ENCODE results near the gene MRPL11. TPM values are rescaled to one million over a fixed set of nuclear protein-coding genes. Genes with fewer than 3 reads are reported as not detected.
A peak's percentile ranks its signal among the peaks of the same experiment; 100 is the strongest.

Gene MRPL11
- total RNA-seq, 3 donors from 2014 or later (not counting 1 experiment from before 2014, with no cell fraction given): 20.7 to 24.2 (median 23.9) TPM

DNA sequence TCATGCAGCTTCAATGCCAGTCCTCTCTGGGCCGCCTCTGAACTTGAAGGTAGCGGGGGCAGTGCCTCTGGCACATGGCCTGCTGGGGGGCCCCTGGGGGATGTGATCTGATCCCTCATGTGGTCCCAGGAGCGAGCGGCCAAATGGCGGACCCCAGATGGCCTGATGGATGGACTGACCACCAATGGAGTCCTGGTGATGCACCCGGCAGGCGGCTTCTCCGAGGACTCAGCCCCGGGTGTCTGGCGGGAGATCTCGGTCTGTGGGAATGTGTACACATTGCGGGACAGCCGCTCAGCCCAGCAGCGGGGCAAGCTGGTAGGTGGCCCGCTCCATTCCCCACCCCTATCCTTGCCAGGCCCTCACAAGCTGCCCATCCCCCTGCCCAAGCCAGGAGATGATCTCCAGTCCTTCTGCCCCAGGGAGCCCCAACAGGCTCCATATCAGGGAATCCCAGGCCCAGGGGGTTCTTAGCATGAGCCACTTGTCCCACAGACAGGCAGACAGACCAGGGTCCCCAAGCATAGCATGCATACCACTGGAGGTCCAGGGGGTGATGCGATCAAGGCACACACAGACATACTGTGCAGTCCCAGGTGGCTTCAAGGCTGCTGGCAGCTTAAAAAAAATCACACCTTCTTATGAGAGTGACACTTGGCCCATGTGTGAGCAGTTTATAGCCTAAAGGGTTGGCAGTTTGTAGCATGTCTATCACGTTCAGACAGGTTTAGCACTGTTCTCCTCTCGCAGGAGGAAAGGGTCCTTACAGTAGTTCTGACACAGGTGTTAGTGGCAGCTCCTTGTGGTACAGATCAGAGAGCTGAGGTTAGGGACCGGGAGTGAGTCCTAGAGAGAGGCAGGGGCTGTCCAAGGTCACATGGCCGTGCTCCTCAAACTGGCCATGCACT lies 35.2 kb upstream of the MRPL11 start:
- H3K36me3 ChIP-seq (ENCODE audit: control insufficient read depth, insufficient read depth, low read length): no peaks in the 10 kb centered on the region
- intact Hi-C loops (cut with micrococcal nuclease): no loop called here
- no peaks in the 10 kb centered on the region for H3K27me3 Mint-ChIP-seq (ENCODE audit: low read depth in 2 of 2)
- 91% methylated on average over 20 of the region's 20 CpGs for whole genome bisulfite sequencing (ENCODE audit: insufficient coverage)
- TF ChIP-seq, protein P1, sequence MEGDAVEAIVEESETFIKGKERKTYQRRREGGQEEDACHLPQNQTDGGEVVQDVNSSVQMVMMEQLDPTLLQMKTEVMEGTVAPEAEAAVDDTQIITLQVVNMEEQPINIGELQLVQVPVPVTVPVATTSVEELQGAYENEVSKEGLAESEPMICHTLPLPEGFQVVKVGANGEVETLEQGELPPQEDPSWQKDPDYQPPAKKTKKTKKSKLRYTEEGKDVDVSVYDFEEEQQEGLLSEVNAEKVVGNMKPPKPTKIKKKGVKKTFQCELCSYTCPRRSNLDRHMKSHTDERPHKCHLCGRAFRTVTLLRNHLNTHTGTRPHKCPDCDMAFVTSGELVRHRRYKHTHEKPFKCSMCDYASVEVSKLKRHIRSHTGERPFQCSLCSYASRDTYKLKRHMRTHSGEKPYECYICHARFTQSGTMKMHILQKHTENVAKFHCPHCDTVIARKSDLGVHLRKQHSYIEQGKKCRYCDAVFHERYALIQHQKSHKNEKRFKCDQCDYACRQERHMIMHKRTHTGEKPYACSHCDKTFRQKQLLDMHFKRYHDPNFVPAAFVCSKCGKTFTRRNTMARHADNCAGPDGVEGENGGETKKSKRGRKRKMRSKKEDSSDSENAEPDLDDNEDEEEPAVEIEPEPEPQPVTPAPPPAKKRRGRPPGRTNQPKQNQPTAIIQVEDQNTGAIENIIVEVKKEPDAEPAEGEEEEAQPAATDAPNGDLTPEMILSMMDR (IDR thresholded peaks at IDR 0.05): no peak
- H3K27ac ChIP-seq (ENCODE audit: low read length): no peak overlapping the region
- no peak overlapping the region for H3K4me3 Mint-ChIP-seq
- H3K27ac Mint-ChIP-seq: no peak overlapping the region
- ATAC-seq: peak in 1 of 3 donors; percentile 29
- H3K4me1 Mint-ChIP-seq: peaks cover 2 to 17% of the 10 kb centered on the region in 2 donors
- peaks cover 2% of the 10 kb centered on the region for H3K4me1 ChIP-seq (ENCODE audit: control insufficient read depth, insufficient read depth, low read length)
- H3K9me3 ChIP-seq (ENCODE audit: control insufficient read depth, insufficient read depth, low read length): no peaks in the 10 kb centered on the region
- H3K36me3 Mint-ChIP-seq: no peaks in the 10 kb centered on the region
- H3K27me3 ChIP-seq (ENCODE audit: control insufficient read depth, insufficient read depth, low read length): no peaks in the 10 kb centered on the region
- H3K9me3 Mint-ChIP-seq: no peaks in the 10 kb centered on the region
- no peak for DNase-seq
- H3K4me3 ChIP-seq (ENCODE audit: low read length): no peak overlapping the region

DNA sequence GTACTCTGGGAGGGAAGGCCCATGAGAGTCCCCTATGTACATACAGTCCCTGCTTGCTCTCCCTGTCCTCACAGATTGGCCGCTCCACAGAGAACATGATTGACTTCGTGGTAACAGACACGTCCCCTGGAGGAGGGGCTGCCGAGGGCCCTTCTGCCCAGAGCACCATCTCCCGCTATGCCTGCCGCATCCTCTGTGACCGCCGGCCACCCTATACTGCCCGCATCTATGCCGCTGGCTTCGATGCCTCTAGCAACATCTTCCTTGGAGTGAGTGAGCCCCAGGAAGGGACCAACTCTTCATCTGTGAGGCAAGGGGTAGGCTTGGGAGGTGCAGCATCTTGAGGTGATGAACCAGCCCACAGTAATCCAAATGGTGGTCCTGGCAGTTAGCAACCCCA lies 34.5 kb upstream of the MRPL11 start:
- 93% methylated on average over 11 of the region's 11 CpGs for WGBS (ENCODE audit: insufficient coverage)
- H3K36me3 Mint-ChIP-seq: no peaks in the 10 kb centered on the region
- TF ChIP-seq, protein P1 (IDR thresholded peaks at IDR 0.05): no peak
- DNase-seq (no peak), ATAC-seq (no peak)
- Histone ChIP-seq H3K4me3 (ENCODE audit: low read length) (no peak overlapping the region), H3K9me3 (ENCODE audit: control insufficient read depth, insufficient read depth, low read length) (no peaks in the 10 kb centered on the region), H3K4me1 (ENCODE audit: control insufficient read depth, insufficient read depth, low read length) (no peaks in the 10 kb centered on the region), H3K36me3 (ENCODE audit: control insufficient read depth, insufficient read depth, low read length) (no peaks in the 10 kb centered on the region), H3K27me3 (ENCODE audit: control insufficient read depth, insufficient read depth, low read length) (no peaks in the 10 kb centered on the region), H3K27ac (ENCODE audit: low read length) (no peak overlapping the region)
- no peaks in the 10 kb centered on the region for H3K9me3 Mint-ChIP-seq
- H3K4me3 Mint-ChIP-seq: no peak overlapping the region
- H3K27me3 Mint-ChIP-seq (ENCODE audit: low read depth in 2 of 2): no peaks in the 10 kb centered on the region
- intact Hi-C loops (cut with micrococcal nuclease): no loop called here
- no peak overlapping the region for H3K27ac Mint-ChIP-seq
- H3K4me1 Mint-ChIP-seq: peaks cover 0 to 11% of the 10 kb centered on the region in 2 donors

DNA sequence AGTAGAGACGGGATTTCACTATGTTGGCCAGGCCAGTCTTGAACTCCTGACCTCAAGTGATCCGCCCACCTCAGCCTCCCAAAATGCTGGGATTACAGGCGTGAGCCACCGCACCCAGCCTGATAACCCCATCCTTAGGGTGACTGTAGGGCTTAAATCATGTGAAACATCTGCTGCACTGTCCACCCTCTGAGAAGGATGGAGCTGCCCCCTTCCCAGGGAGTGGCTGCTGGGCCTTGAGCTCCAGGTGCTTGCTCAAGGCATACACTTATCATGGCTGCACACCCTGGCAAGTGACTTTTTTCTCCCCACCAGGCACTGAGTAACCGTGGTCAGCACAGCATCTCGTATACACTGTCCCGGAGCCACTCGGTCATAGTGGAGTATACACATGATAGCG lies 33.4 kb upstream of the MRPL11 start:
- H3K4me3 Mint-ChIP-seq: no peak overlapping the region
- WGBS (ENCODE audit: insufficient coverage): 95% methylated on average over 9 of the region's 9 CpGs
- H3K4me1 Mint-ChIP-seq: peaks cover 5 to 12% of the 10 kb centered on the region in 2 donors
- intact Hi-C loops (cut with micrococcal nuclease): no loop called here
- Histone ChIP-seq H3K27ac (ENCODE audit: low read length) (no peak overlapping the region), H3K36me3 (ENCODE audit: control insufficient read depth, insufficient read depth, low read length) (no peaks in the 10 kb centered on the region), H3K9me3 (ENCODE audit: control insufficient read depth, insufficient read depth, low read length) (no peaks in the 10 kb centered on the region), H3K27me3 (ENCODE audit: control insufficient read depth, insufficient read depth, low read length) (no peaks in the 10 kb centered on the region), H3K4me1 (ENCODE audit: control insufficient read depth, insufficient read depth, low read length) (peaks cover 10% of the 10 kb centered on the region), H3K4me3 (ENCODE audit: low read length) (no peak overlapping the region)
- no peak for DNase-seq
- ATAC-seq: no peak
- TF ChIP-seq, protein P1 (IDR thresholded peaks at IDR 0.05): no peak
- no peaks in the 10 kb centered on the region for H3K27me3 Mint-ChIP-seq (ENCODE audit: low read depth in 2 of 2)
- H3K9me3 Mint-ChIP-seq: no peaks in the 10 kb centered on the region
- no peaks in the 10 kb centered on the region for H3K36me3 Mint-ChIP-seq
- H3K27ac Mint-ChIP-seq: no peak overlapping the region

Data from natural killer cell (primary cell).